GM12872 (cell line): ENCODE data around the gene MB.

Experiments
- CTCF ChIP-seq: IDR thresholded peaks from 3 replicates; pipeline ENCODE4 v1.5.1; 2011; ENCODE audit warnings: low read depth, mild to moderate bottlenecking, low read length, moderate library complexity; ENCODE audit not compliant: insufficient read depth

MB gene

GRCh38 chr22:35611200-35611890, 5.8 kb downstream of the MB start:
- TF ChIP-seq CTCF: no peak

- TF ChIP-seq CTCF: no peak
Measured at GRCh38 chr22:35610741-35611140, 6.4 kb downstream of the MB start.

- no peak for TF ChIP-seq CTCF
Measured at GRCh38 chr22:35609761-35610160, 7.4 kb downstream of the MB start.

GRCh38 chr22:35609261-35609660, 7.9 kb downstream of the MB start:
- TF ChIP-seq CTCF: no peak

GRCh38 chr22:35608088-35608487, 9.0 kb downstream of the MB start:
- no peak for TF ChIP-seq CTCF

GRCh38 chr22:35606916-35607315, 10.2 kb downstream of the MB start:
- TF ChIP-seq CTCF: no peak

- no peak for TF ChIP-seq CTCF
Measured at GRCh38 chr22:35605851-35606481, 11.2 kb downstream of the MB start.
